Coronary artery (tissue), 2 donors: Measurements from ENCODE around the gene WNK1.
"Not testable (repeated sequence)": the region's sequence is repeated elsewhere in the genome, so short reads cannot be mapped to it uniquely, and the experiment has no call there.

Experiments used
- DNase-seq: peaks from one replicate; pipeline ENCODE4 v3.0.0-alpha.2; 2017; ENCODE audit warnings: low spot score
- H3K27ac ChIP-seq, 2 donors: fragments of 200-600 bp; sonication (generic); one replicate each; pipeline ENCODE4 v1.5.1; 2016 to 2019
- H3K4me3 ChIP-seq: fragments of 200-600 bp; sonication (generic); 2 replicates; pipeline ENCODE4 v1.5.1; 2016; ENCODE audit warnings: mild to moderate bottlenecking, moderate library complexity
- TF ChIP-seq, protein P1 (sequence below): fragments of 200-600 bp; sonication (generic); IDR thresholded peaks from one replicate; pipeline ENCODE4 v1.5.1; 2019; ENCODE audit warnings: antibody characterized with exemption

Gene WNK1

DNA sequence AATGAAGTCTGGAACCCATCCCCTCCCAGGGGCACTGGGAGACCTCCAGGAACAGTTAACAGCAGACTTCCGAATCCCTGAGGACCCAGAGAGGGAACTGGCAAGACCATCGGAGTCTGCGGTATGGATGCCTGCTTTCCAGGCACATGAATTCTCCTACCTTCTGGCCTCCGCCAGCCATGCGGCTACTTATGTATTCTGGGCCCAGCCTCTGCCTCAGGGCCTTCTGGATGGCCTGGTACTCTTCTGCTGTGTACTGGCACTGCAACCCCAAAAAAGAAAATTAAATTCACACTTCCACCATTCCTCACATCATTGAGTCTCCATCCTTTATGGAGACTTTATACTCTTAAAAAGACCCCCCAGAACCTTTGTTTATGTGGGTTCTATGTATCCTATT is 178.7 kb downstream of the WNK1 start:
- DNase-seq: no peak
- TF ChIP-seq, protein P1, sequence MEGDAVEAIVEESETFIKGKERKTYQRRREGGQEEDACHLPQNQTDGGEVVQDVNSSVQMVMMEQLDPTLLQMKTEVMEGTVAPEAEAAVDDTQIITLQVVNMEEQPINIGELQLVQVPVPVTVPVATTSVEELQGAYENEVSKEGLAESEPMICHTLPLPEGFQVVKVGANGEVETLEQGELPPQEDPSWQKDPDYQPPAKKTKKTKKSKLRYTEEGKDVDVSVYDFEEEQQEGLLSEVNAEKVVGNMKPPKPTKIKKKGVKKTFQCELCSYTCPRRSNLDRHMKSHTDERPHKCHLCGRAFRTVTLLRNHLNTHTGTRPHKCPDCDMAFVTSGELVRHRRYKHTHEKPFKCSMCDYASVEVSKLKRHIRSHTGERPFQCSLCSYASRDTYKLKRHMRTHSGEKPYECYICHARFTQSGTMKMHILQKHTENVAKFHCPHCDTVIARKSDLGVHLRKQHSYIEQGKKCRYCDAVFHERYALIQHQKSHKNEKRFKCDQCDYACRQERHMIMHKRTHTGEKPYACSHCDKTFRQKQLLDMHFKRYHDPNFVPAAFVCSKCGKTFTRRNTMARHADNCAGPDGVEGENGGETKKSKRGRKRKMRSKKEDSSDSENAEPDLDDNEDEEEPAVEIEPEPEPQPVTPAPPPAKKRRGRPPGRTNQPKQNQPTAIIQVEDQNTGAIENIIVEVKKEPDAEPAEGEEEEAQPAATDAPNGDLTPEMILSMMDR: no peak
- no peak overlapping the region for H3K27ac ChIP-seq

DNA sequence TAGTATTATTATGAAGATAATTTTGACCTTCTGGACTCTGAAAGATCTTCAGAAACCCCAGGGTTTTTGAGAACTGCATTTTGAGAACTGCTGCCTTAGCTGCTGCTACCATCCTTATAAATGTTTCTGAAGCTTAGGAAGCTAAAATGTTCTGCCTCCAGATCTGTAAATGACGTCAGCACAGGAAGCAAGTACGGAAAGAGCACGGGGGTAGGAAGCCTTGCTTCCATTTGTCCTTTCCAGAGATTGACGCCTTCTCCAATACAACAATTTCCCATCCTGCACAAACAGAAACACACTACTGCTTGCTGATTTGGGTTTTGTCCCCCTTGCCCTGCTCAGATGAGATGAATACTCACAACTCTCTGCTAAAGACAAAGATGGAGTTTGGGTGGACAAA is 179.2 kb downstream of the WNK1 start:
- TF ChIP-seq, protein P1: no peak
- no peak overlapping the region for H3K27ac ChIP-seq
- DNase-seq: no peak
- no peak overlapping the region for H3K4me3 ChIP-seq

More for the DNA sequence above, 178.7 kb downstream of the WNK1 start:
- no peak overlapping the region for H3K4me3 ChIP-seq

DNA sequence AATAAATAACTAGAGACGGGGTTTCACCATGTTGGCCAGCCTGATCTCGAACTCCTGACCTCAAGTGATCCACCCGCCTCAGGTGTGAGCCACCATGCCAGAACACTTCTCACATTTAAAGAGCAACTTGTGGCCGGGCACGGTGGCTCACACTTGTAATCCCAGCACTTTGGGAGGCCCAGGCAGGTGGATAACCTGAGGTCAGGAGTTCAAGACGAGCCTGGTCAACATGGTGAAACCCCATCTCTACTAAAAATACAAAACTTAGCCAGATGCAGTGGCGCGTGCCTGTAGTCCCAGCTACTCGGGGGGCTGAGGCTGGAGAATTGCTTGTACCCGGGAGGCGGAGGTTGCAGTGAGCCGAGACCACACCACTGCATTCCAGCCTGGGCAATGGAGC is 183.5 kb downstream of the WNK1 start:
- H3K4me3 ChIP-seq, DNase-seq, H3K27ac ChIP-seq: not testable (repeated sequence)

DNA sequence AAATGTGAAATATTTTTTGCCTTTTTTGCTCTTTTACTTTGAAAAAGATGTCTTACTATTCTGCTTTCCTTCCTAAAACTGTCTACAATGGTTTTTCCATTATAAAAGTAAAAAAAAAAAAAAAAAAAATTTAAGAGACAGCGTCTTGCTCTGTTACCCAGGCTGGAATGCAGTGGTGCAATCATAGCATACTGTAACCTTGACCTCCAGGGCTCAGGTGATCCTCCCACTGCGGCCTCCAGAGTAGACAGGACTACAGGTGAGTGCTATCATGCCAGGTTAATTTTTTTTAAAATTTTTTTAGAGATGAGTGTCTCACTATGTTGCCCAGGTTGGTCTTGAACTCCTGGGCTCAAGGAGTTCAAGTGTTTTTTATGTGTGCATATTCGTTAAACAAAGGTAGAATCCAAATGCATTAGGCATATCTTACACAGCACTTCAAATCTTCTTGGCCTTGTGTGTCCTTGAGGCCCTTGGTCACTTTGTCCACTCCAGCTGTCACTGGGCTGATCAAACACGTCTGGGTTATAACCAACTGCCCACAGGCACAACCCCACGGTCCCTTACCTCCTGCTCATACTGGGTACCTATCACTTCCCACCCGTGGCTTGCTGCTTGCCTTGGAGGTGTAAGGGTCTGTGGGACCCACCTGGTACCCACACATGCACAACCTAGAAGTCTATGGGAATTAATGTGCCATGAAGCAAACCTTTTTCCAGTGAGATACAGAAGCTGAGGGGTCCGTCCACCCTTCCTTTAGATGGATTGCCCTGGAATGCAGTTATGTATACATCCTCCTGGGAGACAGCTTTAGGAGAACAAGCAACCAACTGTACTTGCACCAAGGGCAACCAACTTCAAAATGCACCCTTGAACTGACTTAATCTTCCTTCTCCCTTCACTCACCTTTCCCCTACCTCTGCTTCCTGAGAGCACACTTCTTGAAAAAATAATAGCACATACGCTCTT is 184.3 kb downstream of the WNK1 start:
- TF ChIP-seq, protein P1: no peak
- Histone ChIP-seq H3K27ac (no peak overlapping the region), H3K4me3 (no peak overlapping the region)
- DNase-seq: no peak

DNA sequence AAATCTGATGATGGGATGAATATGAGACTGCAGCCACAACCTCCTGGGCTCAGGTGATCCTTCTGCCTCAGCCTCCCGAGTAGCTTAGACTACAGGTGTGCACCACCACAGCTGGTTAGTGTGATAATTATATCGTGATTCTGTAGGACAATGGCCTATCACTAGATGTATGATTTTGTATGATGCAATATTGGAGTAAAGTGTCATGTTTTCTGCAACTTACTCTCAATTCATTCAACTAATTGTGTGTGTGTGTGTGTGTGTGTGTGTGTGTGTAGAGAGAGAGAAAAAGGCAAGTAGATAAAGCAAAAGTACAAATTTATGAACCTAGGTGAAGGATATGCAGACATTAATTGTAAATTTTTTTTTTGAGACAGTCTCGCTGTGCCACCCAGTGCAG is 186.4 kb downstream of the WNK1 start:
- TF ChIP-seq, protein P1: no peak
- Histone ChIP-seq H3K4me3 (no peak overlapping the region), H3K27ac (no peak overlapping the region)
- DNase-seq: no peak

DNA sequence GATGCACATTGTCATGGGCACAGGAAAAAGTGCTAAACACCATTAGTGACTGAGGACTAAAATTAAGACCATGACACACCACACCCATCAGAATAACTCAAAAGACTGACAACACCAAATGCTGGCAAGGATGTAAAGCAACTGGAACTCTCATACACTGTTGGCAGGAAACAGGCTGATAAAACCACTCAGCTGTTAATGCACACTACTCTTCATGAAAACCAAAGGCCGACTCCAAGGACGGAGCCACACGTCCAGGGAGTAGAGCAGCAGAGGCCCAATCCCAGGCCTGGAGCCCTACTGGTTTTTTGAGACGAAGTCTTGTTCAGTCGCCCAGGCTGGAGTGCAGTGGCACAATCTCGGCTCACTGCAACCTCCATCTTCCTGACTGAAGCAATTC is 190.7 kb downstream of the WNK1 start:
- Histone ChIP-seq H3K4me3 (no peak overlapping the region), H3K27ac (no peak overlapping the region)
- TF ChIP-seq, protein P1: no peak
- no peak for DNase-seq

DNA sequence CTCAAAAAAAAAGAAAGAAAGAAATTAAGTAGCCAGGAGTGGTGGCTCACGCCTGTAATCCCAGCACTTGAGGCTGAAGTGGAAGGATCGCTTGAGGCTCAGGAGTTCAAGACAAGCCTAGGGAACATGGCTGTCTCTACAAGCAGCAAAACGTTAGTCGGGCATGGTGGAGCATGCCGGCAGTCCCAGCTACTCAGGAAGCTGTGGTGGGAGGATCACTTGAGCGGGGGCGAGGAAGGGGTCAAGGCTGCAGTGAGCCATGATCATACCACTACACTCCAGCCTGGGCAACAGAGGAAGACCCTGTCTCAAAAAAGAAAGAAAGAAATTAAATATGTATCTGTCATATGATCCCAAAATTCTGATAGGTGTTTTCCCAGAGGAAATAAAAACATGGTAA is 191.8 kb downstream of the WNK1 start:
- Histone ChIP-seq H3K4me3 (no peak overlapping the region), H3K27ac (no peak overlapping the region)
- DNase-seq: no peak
- TF ChIP-seq, protein P1: no peak
